ENCODE results near the gene CNOT11.

- no peak for TF ChIP-seq POLR2A (IDR thresholded peaks at IDR 0.05)
- TF ChIP-seq, protein P1, sequence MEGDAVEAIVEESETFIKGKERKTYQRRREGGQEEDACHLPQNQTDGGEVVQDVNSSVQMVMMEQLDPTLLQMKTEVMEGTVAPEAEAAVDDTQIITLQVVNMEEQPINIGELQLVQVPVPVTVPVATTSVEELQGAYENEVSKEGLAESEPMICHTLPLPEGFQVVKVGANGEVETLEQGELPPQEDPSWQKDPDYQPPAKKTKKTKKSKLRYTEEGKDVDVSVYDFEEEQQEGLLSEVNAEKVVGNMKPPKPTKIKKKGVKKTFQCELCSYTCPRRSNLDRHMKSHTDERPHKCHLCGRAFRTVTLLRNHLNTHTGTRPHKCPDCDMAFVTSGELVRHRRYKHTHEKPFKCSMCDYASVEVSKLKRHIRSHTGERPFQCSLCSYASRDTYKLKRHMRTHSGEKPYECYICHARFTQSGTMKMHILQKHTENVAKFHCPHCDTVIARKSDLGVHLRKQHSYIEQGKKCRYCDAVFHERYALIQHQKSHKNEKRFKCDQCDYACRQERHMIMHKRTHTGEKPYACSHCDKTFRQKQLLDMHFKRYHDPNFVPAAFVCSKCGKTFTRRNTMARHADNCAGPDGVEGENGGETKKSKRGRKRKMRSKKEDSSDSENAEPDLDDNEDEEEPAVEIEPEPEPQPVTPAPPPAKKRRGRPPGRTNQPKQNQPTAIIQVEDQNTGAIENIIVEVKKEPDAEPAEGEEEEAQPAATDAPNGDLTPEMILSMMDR (IDR thresholded peaks at IDR 0.05) = no peak
Measured at GRCh38 chr2:101299604-101300003, 46.9 kb downstream of the CNOT11 start.

All from right lobe of liver (tissue), 4 donors.